ENCODE results near the gene PSRC1. TPM values are rescaled to one million over a fixed set of nuclear protein-coding genes. Genes with fewer than 3 reads are reported as not detected.

PSRC1 gene
- total RNA-seq, 1 experiment from 2014 or later = 21.3 TPM

DNA sequence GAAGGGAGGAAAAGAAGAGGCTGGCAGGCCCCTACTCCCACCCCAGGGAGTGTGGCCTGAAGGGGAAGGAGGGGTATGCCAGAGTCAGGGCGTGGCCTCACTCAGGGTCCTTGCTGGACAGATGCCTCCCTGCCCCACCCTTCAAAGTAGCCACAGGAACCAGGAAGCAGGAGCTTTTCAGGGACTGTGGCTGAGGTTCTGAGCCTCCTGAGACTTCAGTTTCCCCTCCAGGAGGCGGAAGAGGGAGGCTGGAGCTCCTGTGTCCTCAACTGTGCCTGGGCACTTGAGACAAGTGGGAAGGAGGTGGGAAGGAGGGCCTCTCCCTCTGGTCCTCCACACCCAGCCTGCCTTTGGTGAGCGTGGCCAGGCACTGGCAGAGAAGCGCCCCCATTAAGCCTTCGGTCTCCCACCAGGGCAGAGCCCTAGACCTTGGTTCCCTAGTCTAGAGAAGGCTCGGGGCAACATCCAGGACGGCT lies 28.3 kb downstream of the PSRC1 start:
- H3K4me1 Mint-ChIP-seq (ENCODE audit: low read depth, unreplicated experiment) = peaks cover 14% of the 10 kb centered on the region
- intact Hi-C loops (cut with micrococcal nuclease; ENCODE audit: unreplicated experiment) = no loop called here
- peaks cover 5% of the 10 kb centered on the region for H3K36me3 Mint-ChIP-seq (ENCODE audit: insufficient read depth, unreplicated experiment)
- no peaks in the 10 kb centered on the region for H3K9me3 Mint-ChIP-seq (ENCODE audit: low read depth, unreplicated experiment)
- TF ChIP-seq, protein P1, sequence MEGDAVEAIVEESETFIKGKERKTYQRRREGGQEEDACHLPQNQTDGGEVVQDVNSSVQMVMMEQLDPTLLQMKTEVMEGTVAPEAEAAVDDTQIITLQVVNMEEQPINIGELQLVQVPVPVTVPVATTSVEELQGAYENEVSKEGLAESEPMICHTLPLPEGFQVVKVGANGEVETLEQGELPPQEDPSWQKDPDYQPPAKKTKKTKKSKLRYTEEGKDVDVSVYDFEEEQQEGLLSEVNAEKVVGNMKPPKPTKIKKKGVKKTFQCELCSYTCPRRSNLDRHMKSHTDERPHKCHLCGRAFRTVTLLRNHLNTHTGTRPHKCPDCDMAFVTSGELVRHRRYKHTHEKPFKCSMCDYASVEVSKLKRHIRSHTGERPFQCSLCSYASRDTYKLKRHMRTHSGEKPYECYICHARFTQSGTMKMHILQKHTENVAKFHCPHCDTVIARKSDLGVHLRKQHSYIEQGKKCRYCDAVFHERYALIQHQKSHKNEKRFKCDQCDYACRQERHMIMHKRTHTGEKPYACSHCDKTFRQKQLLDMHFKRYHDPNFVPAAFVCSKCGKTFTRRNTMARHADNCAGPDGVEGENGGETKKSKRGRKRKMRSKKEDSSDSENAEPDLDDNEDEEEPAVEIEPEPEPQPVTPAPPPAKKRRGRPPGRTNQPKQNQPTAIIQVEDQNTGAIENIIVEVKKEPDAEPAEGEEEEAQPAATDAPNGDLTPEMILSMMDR (IDR thresholded peaks at IDR 0.05; ENCODE audit: unreplicated experiment) = no peak
- DNase-seq = no peak
- H3K27me3 Mint-ChIP-seq (ENCODE audit: unreplicated experiment) = no peaks in the 10 kb centered on the region
- CTCF ChIA-PET = no interaction called here
- no peak overlapping the region for H3K4me3 Mint-ChIP-seq (ENCODE audit: low read depth, unreplicated experiment)
- no peak overlapping the region for H3K27ac Mint-ChIP-seq (ENCODE audit: unreplicated experiment)
- BruUV-seq (replicated peaks) = no TSS peak

GRCh38 chr1:109253803-109254620 lies 28.9 kb downstream of the PSRC1 start:
- intact Hi-C loops (cut with micrococcal nuclease; ENCODE audit: unreplicated experiment) = no loop called here
- CTCF ChIA-PET = no interaction called here
- BruUV-seq (replicated peaks) = no TSS peak
- H3K9me3 Mint-ChIP-seq (ENCODE audit: low read depth, unreplicated experiment) = no peaks in the 10 kb centered on the region
- H3K27ac Mint-ChIP-seq (ENCODE audit: unreplicated experiment) = no peak overlapping the region
- no peaks in the 10 kb centered on the region for H3K27me3 Mint-ChIP-seq (ENCODE audit: unreplicated experiment)
- TF ChIP-seq, protein P1 (IDR thresholded peaks at IDR 0.05; ENCODE audit: unreplicated experiment) = no peak
- peaks cover 14% of the 10 kb centered on the region for H3K4me1 Mint-ChIP-seq (ENCODE audit: low read depth, unreplicated experiment)
- H3K36me3 Mint-ChIP-seq (ENCODE audit: insufficient read depth, unreplicated experiment) = peaks cover 5% of the 10 kb centered on the region
- H3K4me3 Mint-ChIP-seq (ENCODE audit: low read depth, unreplicated experiment) = no peak overlapping the region
- DNase-seq = no peak

- no peak for DNase-seq
- intact Hi-C loops (cut with micrococcal nuclease; ENCODE audit: unreplicated experiment) = no loop called here
- no peaks in the 10 kb centered on the region for H3K9me3 Mint-ChIP-seq (ENCODE audit: low read depth, unreplicated experiment)
- BruUV-seq (replicated peaks) = no TSS peak
- H3K36me3 Mint-ChIP-seq (ENCODE audit: insufficient read depth, unreplicated experiment) = peaks cover 5% of the 10 kb centered on the region
- no peak overlapping the region for H3K4me3 Mint-ChIP-seq (ENCODE audit: low read depth, unreplicated experiment)
- CTCF ChIA-PET = no interaction called here
- no peaks in the 10 kb centered on the region for H3K27me3 Mint-ChIP-seq (ENCODE audit: unreplicated experiment)
- TF ChIP-seq, protein P1 (IDR thresholded peaks at IDR 0.05; ENCODE audit: unreplicated experiment) = no peak
- H3K27ac Mint-ChIP-seq (ENCODE audit: unreplicated experiment) = no peak overlapping the region
- peaks cover 14% of the 10 kb centered on the region for H3K4me1 Mint-ChIP-seq (ENCODE audit: low read depth, unreplicated experiment)
Measured at GRCh38 chr1:109252893-109253802, 29.8 kb downstream of the PSRC1 start.

GRCh38 chr1:109252167-109252892 lies 30.6 kb downstream of the PSRC1 start:
- no peaks in the 10 kb centered on the region for H3K36me3 Mint-ChIP-seq (ENCODE audit: insufficient read depth, unreplicated experiment)
- no peak overlapping the region for H3K27ac Mint-ChIP-seq (ENCODE audit: unreplicated experiment)
- intact Hi-C loops (cut with micrococcal nuclease; ENCODE audit: unreplicated experiment) = no loop called here
- peaks cover 14% of the 10 kb centered on the region for H3K4me1 Mint-ChIP-seq (ENCODE audit: low read depth, unreplicated experiment)
- no TSS peak for BruUV-seq (replicated peaks)
- no peaks in the 10 kb centered on the region for H3K27me3 Mint-ChIP-seq (ENCODE audit: unreplicated experiment)
- DNase-seq = no peak
- no peaks in the 10 kb centered on the region for H3K9me3 Mint-ChIP-seq (ENCODE audit: low read depth, unreplicated experiment)
- H3K4me3 Mint-ChIP-seq (ENCODE audit: low read depth, unreplicated experiment) = no peak overlapping the region
- CTCF ChIA-PET = no interaction called here
- TF ChIP-seq, protein P1 (IDR thresholded peaks at IDR 0.05; ENCODE audit: unreplicated experiment) = no peak

Data from Calu3 (cell line).